SKM-1 treated with dmso at 0.1 percent for 144 hours (cell line): ENCODE results near the gene GPATCH2.
"Not testable (repeated sequence)": the region's sequence is repeated elsewhere in the genome, so short reads cannot be mapped to it uniquely, and the experiment has no call there.

Experiments
- DNase-seq: peaks from one replicate; lab custom pipeline; 2025; ENCODE audit not compliant: unreplicated experiment; lab: John Stamatoyannopoulos, UW

GPATCH2 gene

GRCh38 chr1:217526636-217527035 lies 104.3 kb downstream of the GPATCH2 start:
- DNase-seq, result no peak

- DNase-seq, result no peak
Observed at GRCh38 chr1:217525773-217526490, 105.0 kb downstream of the GPATCH2 start.

GRCh38 chr1:217524787-217525520 lies 105.9 kb downstream of the GPATCH2 start:
- no peak for DNase-seq

GRCh38 chr1:217523921-217524320 lies 107.0 kb downstream of the GPATCH2 start:
- not testable (repeated sequence) for DNase-seq

DNA sequence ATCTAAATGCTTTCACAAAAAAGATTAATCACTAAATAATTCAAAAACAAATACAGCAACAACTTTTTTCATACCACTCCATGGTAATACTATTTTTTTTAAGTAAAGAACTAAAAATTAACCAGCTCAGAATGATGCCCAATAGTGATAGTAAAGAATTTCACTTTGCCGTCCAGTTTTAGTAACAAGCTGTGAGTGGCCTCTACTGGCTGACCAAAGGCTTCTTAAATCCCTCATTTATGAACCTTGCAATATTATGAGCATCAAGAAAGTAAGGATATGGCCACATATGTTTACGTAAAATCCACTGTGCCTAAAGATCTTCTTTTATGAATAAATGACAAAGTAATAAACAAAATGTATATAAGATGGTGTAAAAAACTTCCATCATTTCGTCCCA lies 108.6 kb downstream of the GPATCH2 start:
- no peak for DNase-seq

GRCh38 chr1:217521317-217521716 lies 109.6 kb downstream of the GPATCH2 start:
- DNase-seq, result no peak

GRCh38 chr1:217506878-217507277 lies 124.0 kb downstream of the GPATCH2 start:
- DNase-seq, result no peak

DNA sequence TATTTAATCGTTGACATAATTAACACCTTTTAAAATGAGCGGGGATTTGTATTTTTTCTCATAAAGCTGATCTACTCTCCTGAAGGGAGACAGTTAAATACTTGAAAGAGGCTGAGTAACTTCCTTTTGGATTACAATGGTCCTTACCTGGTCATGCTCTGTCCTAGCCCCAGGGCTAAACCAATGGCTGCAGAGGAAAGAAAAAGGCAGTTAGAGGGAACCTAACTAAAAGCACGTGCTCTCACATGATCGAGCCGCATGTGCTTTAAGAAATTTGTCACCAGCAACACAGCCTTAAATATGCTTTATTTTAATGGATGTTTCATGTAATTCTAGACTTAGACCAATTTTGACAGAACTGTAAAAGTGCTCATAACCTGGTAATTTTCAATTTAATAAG lies 132.7 kb downstream of the GPATCH2 start:
- DNase-seq, result no peak

GRCh38 chr1:217495249-217495648 lies 135.6 kb downstream of the GPATCH2 start:
- no peak for DNase-seq

GRCh38 chr1:217494767-217495166 lies 136.1 kb downstream of the GPATCH2 start:
- no peak for DNase-seq

- DNase-seq, result no peak
Observed at GRCh38 chr1:217493290-217493689, 137.6 kb downstream of the GPATCH2 start.

DNA sequence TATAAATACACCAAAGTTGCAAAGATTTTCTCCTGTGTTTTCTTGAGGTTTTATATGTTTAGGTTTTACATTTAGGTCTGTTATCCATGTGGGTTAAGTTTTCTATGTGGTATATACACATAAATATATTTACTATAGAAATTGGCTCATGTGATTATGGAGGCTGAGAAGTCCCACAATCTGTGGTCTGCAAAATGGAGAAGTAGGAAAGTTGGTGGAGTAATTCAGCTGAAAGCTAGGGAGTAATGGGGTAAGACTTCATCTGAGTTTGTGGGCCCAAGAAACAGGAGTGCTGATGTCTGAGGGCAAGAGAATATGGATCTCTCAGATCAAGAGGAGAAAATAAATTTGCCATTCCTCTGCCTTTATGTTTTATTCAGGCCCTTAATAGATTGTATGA lies 146.0 kb downstream of the GPATCH2 start:
- peak; percentile 45 for DNase-seq

- peak; percentile 42 for DNase-seq
Observed at GRCh38 chr1:217482356-217483102, 148.4 kb downstream of the GPATCH2 start.

DNA sequence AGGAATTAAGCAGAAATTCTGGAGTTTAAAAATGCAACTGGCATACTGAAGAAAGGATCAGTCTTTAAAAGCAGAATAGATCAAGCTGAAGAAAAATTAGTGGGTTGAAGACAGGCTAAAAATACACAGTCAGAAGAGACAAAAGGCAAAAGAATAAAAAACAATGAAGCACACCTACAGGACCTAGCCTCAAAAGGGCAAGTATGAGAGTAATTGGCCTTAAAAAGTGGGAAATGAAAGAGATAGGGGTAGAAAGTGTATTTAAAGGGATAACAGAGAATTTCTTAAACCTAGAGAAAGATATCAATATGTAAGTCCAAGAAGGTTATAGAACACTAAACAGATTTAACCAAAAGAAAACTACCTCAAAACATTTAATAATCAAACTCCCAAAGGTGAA lies 152.4 kb downstream of the GPATCH2 start:
- DNase-seq, result no peak

DNA sequence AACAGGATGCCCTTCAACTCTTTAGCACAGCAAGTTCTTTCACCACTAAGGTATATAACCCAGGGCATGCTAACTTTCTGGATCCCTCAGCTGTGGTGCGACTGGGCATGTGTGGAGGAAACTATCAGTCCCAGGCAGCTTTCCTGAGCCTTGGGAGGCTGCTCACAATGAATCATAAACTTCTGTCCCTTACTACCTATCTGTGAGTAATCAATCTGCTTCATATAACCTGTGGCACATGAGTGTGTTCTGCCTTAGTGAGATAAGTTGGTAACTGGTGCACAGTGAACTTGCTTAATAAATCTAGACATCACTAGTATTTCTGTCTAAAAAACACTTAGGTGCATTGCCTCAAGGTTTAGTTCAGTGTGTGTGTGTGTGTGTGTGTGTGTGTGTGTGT lies 158.0 kb downstream of the GPATCH2 start:
- DNase-seq, result no peak

- no peak for DNase-seq
Observed at GRCh38 chr1:217471403-217471802, 159.5 kb downstream of the GPATCH2 start.

GRCh38 chr1:217469983-217470382 lies 160.9 kb downstream of the GPATCH2 start:
- DNase-seq, result no peak

- DNase-seq, result no peak
Observed at GRCh38 chr1:217465102-217465501, 165.8 kb downstream of the GPATCH2 start.

DNA sequence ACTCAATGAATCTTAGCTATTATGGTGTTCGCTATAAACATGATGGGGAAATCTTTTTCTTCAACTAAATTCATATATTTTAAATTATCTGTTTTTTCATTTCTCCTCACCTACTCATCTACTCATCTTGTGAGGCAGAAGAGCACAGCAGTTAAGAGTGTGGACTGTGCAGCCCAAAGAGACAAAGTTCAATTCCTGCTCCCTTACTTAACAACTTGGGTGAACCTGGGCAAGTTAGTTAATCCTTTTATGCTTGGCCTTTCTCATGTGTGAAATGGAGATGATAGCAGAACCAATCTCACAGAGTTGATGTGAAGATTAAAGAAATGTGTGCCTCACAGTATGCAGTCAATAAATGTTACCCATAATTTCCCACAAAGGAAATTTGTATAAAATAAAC lies 168.2 kb downstream of the GPATCH2 start:
- DNase-seq, result no peak

GRCh38 chr1:217462159-217462558 lies 168.7 kb downstream of the GPATCH2 start:
- no peak for DNase-seq

DNA sequence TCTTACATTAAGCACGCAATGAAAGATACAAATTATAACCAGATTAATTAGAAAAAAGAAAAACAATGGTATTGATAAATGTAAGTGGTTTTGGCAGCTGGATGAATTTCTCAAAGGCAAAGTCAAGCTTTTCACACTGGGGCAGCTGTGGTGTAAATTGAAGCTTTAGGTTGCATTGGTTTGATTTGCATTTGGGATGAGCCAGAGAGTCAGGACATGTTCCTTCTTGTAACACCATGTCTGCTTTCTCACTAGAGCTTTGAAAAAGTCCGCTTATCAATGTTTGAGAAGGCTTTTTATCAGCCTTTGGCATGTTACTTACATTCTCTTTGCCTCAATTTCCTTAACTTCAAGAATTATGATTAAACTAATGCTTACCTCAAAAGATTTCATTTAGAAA lies 173.9 kb downstream of the GPATCH2 start:
- DNase-seq, result no peak

DNA sequence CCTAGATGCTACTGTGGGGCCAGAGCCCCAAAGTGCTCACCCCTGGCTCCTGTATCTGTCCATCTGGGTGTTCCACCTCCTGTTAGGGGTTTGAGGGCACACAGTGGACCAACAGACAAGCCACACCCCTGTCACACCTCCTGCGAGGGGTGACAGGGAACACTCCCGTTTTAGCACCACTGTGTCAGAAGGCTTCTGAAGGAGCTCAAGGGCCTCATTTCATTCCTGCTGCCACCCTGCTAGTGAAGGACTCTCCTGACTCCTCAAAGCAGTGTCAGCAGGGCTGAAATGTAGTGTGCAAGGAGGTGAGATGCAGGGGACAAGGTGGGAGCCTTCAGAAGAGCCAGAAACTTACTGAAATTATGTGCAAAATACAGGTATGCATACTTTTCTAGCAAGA lies 174.6 kb downstream of the GPATCH2 start:
- DNase-seq, result no peak
